ENCODE data around the gene PCDHGA4. TPM values are rescaled to one million over a fixed set of nuclear protein-coding genes. Genes with fewer than 3 reads are reported as not detected.
"Not testable (repeated sequence)": the region's sequence is repeated elsewhere in the genome, so short reads cannot be mapped to it uniquely, and the experiment has no call there.

The PCDHGA4 gene
- polyA plus RNA-seq, 1 experiment: 4.0 TPM

DNA sequence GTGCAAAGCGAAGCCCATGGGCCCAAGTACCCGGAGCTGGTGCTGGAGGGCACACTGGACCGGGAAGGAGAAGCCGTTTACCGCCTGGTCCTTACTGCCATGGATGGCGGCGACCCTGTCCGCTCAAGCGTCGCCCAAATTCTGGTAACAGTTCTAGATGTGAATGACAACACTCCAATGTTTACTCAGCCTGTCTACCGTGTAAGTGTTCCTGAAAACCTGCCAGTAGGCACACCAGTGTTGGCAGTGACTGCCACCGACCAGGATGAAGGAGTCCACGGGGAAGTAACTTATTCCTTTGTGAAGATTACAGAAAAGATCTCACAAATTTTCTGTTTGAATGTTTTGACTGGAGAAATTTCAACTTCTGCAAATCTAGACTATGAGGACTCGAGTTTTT, 19.8 kb downstream of the PCDHGA4 start:
- POLR2A ChIA-PET: no interaction called here

GRCh38 chr5:141375444-141376155, 20.8 kb downstream of the PCDHGA4 start:
- H3K27me3 ChIP-seq (ENCODE audit: control insufficient read depth, insufficient read depth, low read length); H3K4me3 ChIP-seq (ENCODE audit: low read depth, low read length); H3K36me3 ChIP-seq (ENCODE audit: control insufficient read depth, insufficient read depth, low read length); DNase-seq (ENCODE audit: low read depth); POLR2A ChIA-PET: not testable (repeated sequence)
- CTCF ChIA-PET: interaction anchor here (0.9 to 1.9 kb wide), 5 partner anchors 11 to 192 kb away, joined by 3 to 7 read pairs (median 4); partner anchors contain the start of gene TAF7

More for the DNA sequence above, 19.8 kb downstream of the PCDHGA4 start:
- no peak for TF ChIP-seq CTCF (IDR thresholded peaks at IDR 0.05; ENCODE audit: insufficient read depth, low read depth, low read length)
- H3K27me3 ChIP-seq (ENCODE audit: control insufficient read depth, insufficient read depth, low read length): no peaks in the 10 kb centered on the region; the same call in 1 of the 2 replicates
- CTCF ChIA-PET: interaction anchor here (0.9 to 2.2 kb wide), 16 partner anchors 10 to 193 kb away, joined by 3 to 14 read pairs (median 4); partner anchors contain the start of genes PCDHGA10, PCDHGA11, PCDHGA4 and PCDHGA5
- no peak for DNase-seq (ENCODE audit: low read depth)
- H3K4me3 ChIP-seq (ENCODE audit: low read depth, low read length): no peak overlapping the region
- no peaks in the 10 kb centered on the region for H3K36me3 ChIP-seq (ENCODE audit: control insufficient read depth, insufficient read depth, low read length)

DNA sequence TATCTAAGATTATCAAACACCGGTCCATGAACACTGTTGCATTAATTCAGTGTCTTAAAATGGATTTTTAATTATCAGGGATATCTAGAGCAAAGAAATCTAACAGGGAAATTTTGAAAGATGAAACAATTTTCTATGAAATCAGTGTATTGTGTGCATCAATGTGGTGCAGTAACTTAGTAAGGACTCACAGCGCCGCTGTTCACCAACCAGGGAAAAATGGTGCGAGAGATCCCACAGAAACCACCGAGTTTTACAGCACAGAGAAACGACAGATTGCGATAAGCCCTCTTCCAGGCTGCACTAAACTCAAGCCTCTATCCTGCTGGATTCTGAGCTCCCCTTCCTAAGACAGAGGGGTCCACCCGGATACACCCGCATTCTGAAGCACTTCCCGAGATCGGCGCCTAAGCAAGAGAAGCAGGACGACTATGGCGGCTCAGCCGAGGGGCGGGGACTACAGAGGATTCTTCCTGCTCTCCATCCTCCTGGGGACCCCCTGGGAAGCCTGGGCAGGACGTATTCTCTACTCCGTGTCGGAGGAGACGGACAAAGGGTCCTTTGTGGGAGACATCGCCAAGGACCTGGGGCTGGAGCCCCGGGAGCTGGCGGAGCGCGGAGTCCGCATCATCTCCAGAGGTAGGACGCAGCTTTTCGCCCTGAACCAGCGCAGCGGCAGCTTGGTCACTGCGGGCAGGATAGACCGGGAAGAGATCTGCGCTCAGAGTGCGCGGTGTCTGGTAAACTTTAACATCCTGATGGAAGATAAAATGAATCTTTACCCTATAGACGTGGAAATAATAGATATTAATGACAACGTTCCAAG, 27.9 kb downstream of the PCDHGA4 start, which contains the start of gene PCDHGA7:
TSS of gene PCDHGA7 (plus strand) at position 274 of the 826 bp plus-strand sequence. CDS start at position 432, 158 bp downstream.
- no peaks in the 10 kb centered on the region; the same call in 1 of the 2 replicates for H3K36me3 ChIP-seq (ENCODE audit: control insufficient read depth, insufficient read depth, low read length)
- H3K4me3 ChIP-seq (ENCODE audit: low read depth, low read length): peak within 1 kb of the TSS; percentile 54
- POLR2A ChIA-PET: interaction anchor here (0.6 kb wide), 1 partner anchor 135 kb away, joined by 8 read pairs; no protein-coding TSS in a partner anchor
- peak; percentile 68 for TF ChIP-seq CTCF (IDR thresholded peaks at IDR 0.05; ENCODE audit: insufficient read depth, low read depth, low read length)
- CTCF ChIA-PET: interaction anchor here (0.8 to 1.6 kb wide), 8 partner anchors 12 to 183 kb away, joined by 3 to 11 read pairs (median 4); partner anchors contain the start of genes PCDHGA2, PCDHGA5, PCDHGB5 and TAF7
- no peak for DNase-seq (ENCODE audit: low read depth)
- H3K27me3 ChIP-seq (ENCODE audit: control insufficient read depth, insufficient read depth, low read length): no peaks in the 10 kb centered on the region

DNA sequence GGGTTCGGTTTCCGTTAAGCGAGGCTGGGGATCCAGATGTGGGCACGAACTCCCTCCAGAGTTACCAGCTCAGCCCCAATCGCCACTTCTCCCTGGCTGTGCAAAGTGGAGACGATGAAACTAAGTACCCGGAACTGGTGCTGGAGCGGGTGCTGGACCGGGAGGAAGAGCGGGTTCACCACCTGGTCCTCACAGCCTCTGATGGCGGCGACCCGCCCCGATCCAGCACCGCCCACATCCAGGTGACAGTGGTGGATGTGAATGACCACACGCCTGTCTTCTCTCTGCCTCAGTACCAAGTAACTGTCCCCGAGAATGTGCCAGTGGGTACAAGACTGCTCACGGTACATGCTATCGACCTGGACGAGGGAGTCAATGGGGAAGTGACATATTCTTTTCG, 28.5 kb downstream of the PCDHGA4 start:
- POLR2A ChIA-PET: interaction anchor here (0.6 kb wide), 1 partner anchor 135 kb away, joined by 8 read pairs; no protein-coding TSS in a partner anchor
- CTCF ChIA-PET: interaction anchor here (0.8 to 1.6 kb wide), 8 partner anchors 12 to 183 kb away, joined by 3 to 11 read pairs (median 4); partner anchors contain the start of genes PCDHGA2, PCDHGA5, PCDHGB5 and TAF7
- H3K27me3 ChIP-seq (ENCODE audit: control insufficient read depth, insufficient read depth, low read length): no peaks in the 10 kb centered on the region
- no peaks in the 10 kb centered on the region; the same call in 1 of the 2 replicates for H3K36me3 ChIP-seq (ENCODE audit: control insufficient read depth, insufficient read depth, low read length)
- H3K4me3 ChIP-seq (ENCODE audit: low read depth, low read length): peak overlapping the region; percentile 54
- no peak for TF ChIP-seq CTCF (IDR thresholded peaks at IDR 0.05; ENCODE audit: insufficient read depth, low read depth, low read length)
- DNase-seq (ENCODE audit: low read depth): no peak

GRCh38 chr5:141384471-141385267, 29.8 kb downstream of the PCDHGA4 start:
- H3K27me3 ChIP-seq (ENCODE audit: control insufficient read depth, insufficient read depth, low read length): no peaks in the 10 kb centered on the region
- DNase-seq (ENCODE audit: low read depth): no peak
- no peaks in the 10 kb centered on the region; the same call in 1 of the 2 replicates for H3K36me3 ChIP-seq (ENCODE audit: control insufficient read depth, insufficient read depth, low read length)
- CTCF ChIA-PET: interaction anchor here (4.1 kb wide), 1 partner anchor 14 kb away, joined by 16 read pairs; the partner anchor contains the start of gene PCDHGB3
- no peak overlapping the region for H3K4me3 ChIP-seq (ENCODE audit: low read depth, low read length)
- POLR2A ChIA-PET: no interaction called here
- no peak for TF ChIP-seq CTCF (IDR thresholded peaks at IDR 0.05; ENCODE audit: insufficient read depth, low read depth, low read length)
